Activated T-helper 9 cell treated with anti-CD3 and anti-CD28 coated beads, Interleukin-2, amount 50 U/mL, for 16 hours (primary cell): ENCODE data around the gene TMEM121B.

Experiments
- DNase-seq: peaks from one replicate; pipeline ENCODE4 v3.0.0-alpha.2; 2020; ENCODE audit warnings: low read depth

TMEM121B gene

GRCh38 chr22:17087498-17088131 is 33.5 kb downstream of the TMEM121B start:
- no peak for DNase-seq

DNA sequence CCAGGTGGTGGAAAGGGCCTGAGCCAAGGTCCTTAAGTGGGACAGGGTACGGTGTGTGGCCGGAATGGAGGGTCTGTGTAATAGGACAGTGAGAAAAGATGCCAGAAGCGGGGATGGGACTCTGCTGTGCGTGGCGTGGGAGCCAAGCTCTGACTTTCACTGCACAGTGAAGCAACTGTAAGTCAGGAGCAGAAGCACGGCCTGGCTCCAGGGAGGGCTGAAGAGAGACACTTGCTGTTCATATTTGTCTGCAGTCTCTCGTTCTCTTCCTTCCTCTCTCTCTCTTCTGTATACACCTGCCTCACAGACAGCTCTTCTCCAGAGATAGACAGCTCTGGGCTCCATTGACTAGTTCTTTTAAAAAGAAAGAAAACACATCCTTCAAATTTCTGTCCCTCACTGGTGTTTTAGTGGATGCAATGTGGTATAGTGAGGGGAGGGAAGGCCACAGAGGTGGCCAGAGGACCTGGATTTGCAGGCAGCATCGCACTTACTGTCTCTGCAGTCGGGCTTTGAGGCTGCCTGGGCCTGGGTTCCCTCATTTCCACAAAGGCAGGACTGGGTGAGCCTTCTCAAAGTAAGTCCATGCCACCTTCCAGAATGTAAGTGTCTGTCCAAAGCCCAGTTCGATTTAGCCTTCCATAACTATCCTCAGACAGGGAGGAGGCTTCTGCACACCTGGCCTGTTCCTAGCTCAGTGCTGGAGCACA is 34.2 kb downstream of the TMEM121B start:
- DNase-seq: no peak

DNA sequence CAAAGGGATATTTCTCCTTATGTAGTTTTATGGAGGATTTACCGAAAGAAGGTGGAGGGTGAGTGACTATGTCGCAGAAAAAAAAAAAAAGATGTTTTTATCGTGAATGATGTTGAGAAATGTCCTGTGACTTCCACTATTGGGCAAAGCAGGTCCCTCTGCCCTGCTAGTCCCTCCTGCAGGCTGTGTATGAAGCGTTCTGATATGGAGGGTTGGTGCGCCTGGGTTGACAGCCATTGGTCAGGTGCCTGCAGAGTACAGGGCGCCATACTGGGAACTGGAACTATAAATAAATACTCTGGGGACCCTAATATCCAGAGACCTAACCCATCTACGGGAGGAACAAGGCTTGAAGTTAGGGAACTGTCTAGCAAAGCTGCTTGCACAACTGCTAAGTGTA is 34.9 kb downstream of the TMEM121B start:
- no peak for DNase-seq

GRCh38 chr22:17085277-17086181 is 35.6 kb downstream of the TMEM121B start:
- DNase-seq: peak; percentile 27

- DNase-seq: peak; percentile 87
Observed at GRCh38 chr22:17084554-17085276, 36.4 kb downstream of the TMEM121B start, which contains the start of gene IL17RA. IL17RA (plus strand) TSS chr22:17085000; CDS start chr22:17085092, 92 bp downstream.

DNA sequence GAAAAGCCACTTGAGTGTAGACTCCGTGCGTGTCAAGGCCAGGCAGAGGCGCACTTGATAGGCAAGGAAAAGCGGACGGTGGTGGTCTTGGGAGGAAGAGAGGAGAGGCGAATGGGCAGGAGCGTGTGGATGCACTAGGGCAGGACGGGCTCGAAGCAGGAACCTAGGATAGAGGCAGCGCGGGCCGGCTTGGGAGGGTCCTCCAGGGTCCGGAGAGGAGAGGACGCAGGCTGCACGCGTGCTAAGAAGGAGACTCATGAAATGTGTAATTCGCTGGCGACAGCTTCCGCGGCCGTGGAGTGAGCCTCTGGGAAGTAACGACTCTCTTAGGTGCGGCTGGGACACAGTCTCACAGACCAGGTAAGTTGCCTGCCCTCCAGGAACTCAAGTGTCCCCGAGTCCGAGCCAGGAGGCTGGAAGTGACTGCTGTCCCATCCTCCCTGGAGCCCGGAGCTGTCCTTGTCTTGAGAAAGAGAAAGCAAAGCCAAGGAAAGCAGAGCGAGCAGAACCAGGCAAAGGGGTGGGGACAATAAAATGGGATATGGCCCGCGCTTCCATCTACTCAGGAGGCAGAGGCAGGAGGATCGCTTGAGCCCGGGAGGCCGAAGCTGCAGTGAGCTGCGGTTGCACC is 37.2 kb downstream of the TMEM121B start:
- no peak for DNase-seq

- no peak for DNase-seq
Observed at GRCh38 chr22:17083255-17083654, 37.9 kb downstream of the TMEM121B start.

GRCh38 chr22:17079572-17079971 is 41.6 kb downstream of the TMEM121B start:
- DNase-seq: no peak

DNA sequence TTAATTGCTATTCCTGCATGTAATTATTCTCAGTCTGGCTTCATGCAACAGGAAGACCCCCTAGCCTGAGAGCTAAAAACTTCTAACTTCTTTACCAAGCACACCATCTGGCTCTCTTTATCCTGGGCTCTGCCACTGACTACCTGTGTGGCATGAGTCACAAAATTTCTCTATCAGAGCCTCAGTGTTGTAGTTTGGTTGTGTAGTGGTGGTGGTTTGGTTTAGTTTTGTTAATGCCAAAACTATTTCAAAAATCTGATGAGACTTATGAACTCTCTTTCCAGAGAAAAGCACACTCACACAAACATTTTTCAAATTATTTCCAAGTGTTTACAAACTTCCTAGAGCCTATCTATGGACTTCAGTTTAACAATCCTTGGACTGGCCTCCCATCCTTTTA is 43.9 kb downstream of the TMEM121B start:
- no peak for DNase-seq

- DNase-seq: no peak
Observed at GRCh38 chr22:17074648-17075002, 46.5 kb downstream of the TMEM121B start.

DNA sequence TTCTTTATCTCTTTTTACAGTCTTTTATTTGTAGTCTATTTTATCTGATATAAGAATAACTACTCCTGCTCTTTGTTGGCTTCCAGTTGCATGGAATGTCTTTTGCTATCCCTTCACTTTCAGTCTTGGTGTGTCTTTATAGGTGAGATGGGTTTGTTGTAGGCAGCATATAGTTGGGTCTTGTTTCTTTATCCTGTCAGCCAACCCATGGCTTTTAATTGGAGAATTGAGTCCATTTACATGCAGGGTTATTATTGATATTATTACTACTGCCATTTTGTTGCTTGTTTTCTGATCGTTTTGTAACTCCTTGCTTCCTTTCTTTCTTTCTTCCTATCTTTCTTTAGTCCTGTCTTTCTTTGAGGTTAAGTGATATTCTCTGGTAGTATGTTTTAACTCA is 48.3 kb downstream of the TMEM121B start:
- DNase-seq: no peak
